GM23248 (cell line): ENCODE data around the gene MMS19. TPM values are rescaled to one million over a fixed set of nuclear protein-coding genes. Genes with fewer than 3 reads are reported as not detected.
A peak's percentile ranks its signal among the peaks of the same experiment; 100 is the strongest.

Source experiments
- DNase-seq: peaks from one replicate; pipeline ENCODE4 v3.0.0-alpha.2; 2015
- H2AFZ ChIP-seq: fragments of 200-600 bp; sonication (generic); 2 replicates; pipeline ENCODE4 v1.6.1; 2016; ENCODE audit warnings: antibody characterized with exemption
- H3F3A ChIP-seq: fragments of 200-600 bp; sonication (generic); 2 replicates; pipeline ENCODE4 v1.6.1; 2016; ENCODE audit warnings: mild to moderate bottlenecking, antibody characterized with exemption, mixed run types; ENCODE audit not compliant: insufficient read depth
- H3K27ac ChIP-seq: fragments of 200-600 bp; sonication (generic); 2 replicates; pipeline ENCODE4 v1.5.1; 2016; ENCODE audit warnings: mild to moderate bottlenecking
- H3K27me3 ChIP-seq: fragments of 200-600 bp; sonication (generic); replicated peaks from 2 replicates; pipeline ENCODE4 v1.6.1; 2016; ENCODE audit warnings: mild to moderate bottlenecking; ENCODE audit not compliant: insufficient read depth
- H3K36me3 ChIP-seq: fragments of 200-600 bp; sonication (generic); 2 replicates; pipeline ENCODE4 v1.6.1; 2016; ENCODE audit warnings: low read depth, mild to moderate bottlenecking
- H3K4me1 ChIP-seq: fragments of 200-600 bp; sonication (generic); 2 replicates; pipeline ENCODE4 v1.6.1; 2016; ENCODE audit warnings: mild to moderate bottlenecking; ENCODE audit not compliant: insufficient read depth
- H3K4me2 ChIP-seq: fragments of 200-600 bp; sonication (generic); one replicate; pipeline ENCODE4 v1.6.1; 2016; ENCODE audit warnings: mild to moderate bottlenecking; ENCODE audit not compliant: unreplicated experiment
- H3K4me3 ChIP-seq: fragments of 200-600 bp; sonication (generic); 2 replicates; pipeline ENCODE4 v1.5.1; 2016; ENCODE audit warnings: mild to moderate bottlenecking
- H3K79me2 ChIP-seq: fragments of 200-600 bp; sonication (generic); 2 replicates; pipeline ENCODE4 v1.6.1; 2016; ENCODE audit warnings: mild to moderate bottlenecking; ENCODE audit not compliant: insufficient read depth
- H3K9ac ChIP-seq: fragments of 200-600 bp; sonication (generic); 2 replicates; pipeline ENCODE4 v1.6.1; 2016; ENCODE audit warnings: mild to moderate bottlenecking
- H3K9me2 ChIP-seq: fragments of 200-600 bp; sonication (generic); 2 replicates; pipeline ENCODE4 v1.6.1; 2016; ENCODE audit warnings: mixed run types, mild to moderate bottlenecking, moderate library complexity; ENCODE audit not compliant: insufficient read depth
- H3K9me3 ChIP-seq: fragments of 200-600 bp; sonication (generic); one replicate; pipeline ENCODE4 v1.6.1; 2017; ENCODE audit warnings: low read depth
- H4K20me1 ChIP-seq: fragments of 200-600 bp; sonication (generic); 2 replicates; pipeline ENCODE4 v1.6.0; 2016; ENCODE audit not compliant: insufficient read depth
- EZH2 ChIP-seq: fragments of 200-600 bp; sonication (generic); IDR thresholded peaks from 2 replicates; pipeline ENCODE4 v1.6.1; 2018; ENCODE audit warnings: antibody characterized with exemption, mild to moderate bottlenecking; ENCODE audit not compliant: insufficient read depth, poor library complexity, severe bottlenecking
- EZH2phosphoT487 ChIP-seq: fragments of 200-600 bp; sonication (generic); IDR thresholded peaks from 2 replicates; pipeline ENCODE4 v1.6.1; 2018; ENCODE audit warnings: antibody characterized with exemption, moderate library complexity, mild to moderate bottlenecking, low read depth; ENCODE audit not compliant: insufficient read depth
- WGBS, 2 experiments: methylation state at CpG; one replicate each; pipeline ENCODE4 v1.1.6; 2015 to 2017; ENCODE audit warnings: low lambda C conversion rate in 2 of 2, low coverage in 1 of 2; ENCODE audit errors: missing lambda C conversion rate in 2 of 2; 5-methylcytosine and 5-hydroxymethylcytosine counted together
- in situ Hi-C: fragments of 300-500 bp; cut with MboI; formaldehyde crosslinking; loops from 2 replicates; pipeline ENCODE4 v1.15.0; 2020
- polyA plus RNA-seq: library from polyadenylated mRNA; unstranded; fragments of >200 nt; fragmentation: Nextera tagmentation; extraction: Ambion mirVana; gene quantifications from 2 replicates; pipeline ENCODE4 v1.2.1, GENCODE V29; 2016
- total RNA-seq: library from RNA; depleted of rRNA; stranded (reverse); fragments of >200 nt; shearing (Covaris generic); gene quantifications from 2 replicates; pipeline ENCODE4 v1.2.3, GENCODE V29; 2014

The MMS19 gene
- total and polyA plus RNA-seq, 2 experiments from 2014 or later = 40.0 to 89.7 TPM

GRCh38 chr10:97510686-97511085, 12.5 kb upstream of the MMS19 start:
- H4K20me1 ChIP-seq = no peaks in the 10 kb centered on the region; the same call in none of the 2 replicates
- in situ Hi-C loops = no loop called here
- no peaks in the 10 kb centered on the region for H3K9me3 ChIP-seq
- peaks cover 3% of the 10 kb centered on the region; the same call in 1 of the 2 replicates for H3F3A ChIP-seq
- H3K9ac ChIP-seq = no peak overlapping the region
- H3K27me3 ChIP-seq = no peaks in the 10 kb centered on the region
- peaks cover 100% of the 10 kb centered on the region for H3K79me2 ChIP-seq
- WGBS, 2 experiments = 86 to 92% methylated on average over 4 of the region's 4 CpGs
- no peak overlapping the region for H3K4me2 ChIP-seq
- H3K36me3 ChIP-seq = no peaks in the 10 kb centered on the region
- no peak overlapping the region for H3K4me3 ChIP-seq
- H3K4me1 ChIP-seq = peaks cover 11% of the 10 kb centered on the region
- DNase-seq = no peak
- H3K27ac ChIP-seq = no peak overlapping the region
- H3K9me2 ChIP-seq = no peaks in the 10 kb centered on the region
- H2AFZ ChIP-seq = no peak overlapping the region
- TF ChIP-seq EZH2phosphoT487 = no peak
- TF ChIP-seq EZH2 = no peak

- Histone ChIP-seq H3K9me3 (no peaks in the 10 kb centered on the region), H3K27me3 (no peaks in the 10 kb centered on the region), H3F3A (peaks cover 3% of the 10 kb centered on the region; the same call in 1 of the 2 replicates), H3K36me3 (no peaks in the 10 kb centered on the region), H3K9me2 (no peaks in the 10 kb centered on the region), H3K4me3 (no peak overlapping the region), H3K27ac (no peak overlapping the region), H3K4me2 (no peak overlapping the region), H3K9ac (no peak overlapping the region), H3K79me2 (peaks cover 100% of the 10 kb centered on the region), H3K4me1 (peaks cover 11% of the 10 kb centered on the region), H2AFZ (no peak overlapping the region), H4K20me1 (no peaks in the 10 kb centered on the region; the same call in 1 of the 2 replicates)
- no peak for TF ChIP-seq EZH2phosphoT487
- no peak for TF ChIP-seq EZH2
- WGBS, 2 experiments = 95 to 98% methylated on average over 8 of the region's 8 CpGs
- in situ Hi-C loops = no loop called here
- no peak for DNase-seq
Measured at GRCh38 chr10:97509120-97509680, 11.0 kb upstream of the MMS19 start.

GRCh38 chr10:97508342-97508741, 10.1 kb upstream of the MMS19 start:
- H4K20me1 ChIP-seq = no peaks in the 10 kb centered on the region; the same call in 1 of the 2 replicates
- no peaks in the 10 kb centered on the region for H3K9me2 ChIP-seq
- H3K4me3 ChIP-seq = no peak overlapping the region
- H3K27ac ChIP-seq = 0 out of 2 replicates have a peak overlapping the region, but pooled peaks have one; percentile 8
- no peaks in the 10 kb centered on the region for H3K9me3 ChIP-seq
- peak; percentile 80 for DNase-seq
- no peak overlapping the region for H2AFZ ChIP-seq
- peaks cover 3% of the 10 kb centered on the region; the same call in 1 of the 2 replicates for H3F3A ChIP-seq
- no peak overlapping the region for H3K9ac ChIP-seq
- peaks cover 100% of the 10 kb centered on the region for H3K79me2 ChIP-seq
- H3K27me3 ChIP-seq = no peaks in the 10 kb centered on the region
- in situ Hi-C loops = no loop called here
- peaks cover 11% of the 10 kb centered on the region for H3K4me1 ChIP-seq
- H3K4me2 ChIP-seq = no peak overlapping the region
- TF ChIP-seq EZH2phosphoT487 (no peak), EZH2 (no peak)
- 0 to 5% methylated on average over 1 of the region's 1 CpG for WGBS, 2 experiments
- no peaks in the 10 kb centered on the region for H3K36me3 ChIP-seq

- DNase-seq = no peak
- 91 to 93% methylated on average over 3 of the region's 3 CpGs for WGBS, 2 experiments
- Histone ChIP-seq H3F3A (peaks cover 3% of the 10 kb centered on the region; the same call in 1 of the 2 replicates), H3K4me2 (no peak overlapping the region), H4K20me1 (no peaks in the 10 kb centered on the region; the same call in 1 of the 2 replicates), H3K4me1 (peaks cover 8% of the 10 kb centered on the region; the same call in 1 of the 2 replicates), H3K79me2 (peaks cover 99% of the 10 kb centered on the region), H3K9ac (no peak overlapping the region), H3K4me3 (no peak overlapping the region), H3K27ac (no peak overlapping the region), H2AFZ (no peak overlapping the region), H3K9me2 (no peaks in the 10 kb centered on the region), H3K9me3 (no peaks in the 10 kb centered on the region), H3K36me3 (no peaks in the 10 kb centered on the region), H3K27me3 (no peaks in the 10 kb centered on the region)
- in situ Hi-C loops = no loop called here
- TF ChIP-seq EZH2phosphoT487 (no peak), EZH2 (no peak)
Measured at GRCh38 chr10:97506199-97506991, 8.2 kb upstream of the MMS19 start.
